GM11168 (cell line): ENCODE measurements around the gene NDST1.

Experiments used
- in situ Hi-C: fragments of 300-500 bp; cut with MboI; formaldehyde crosslinking; loops from one replicate; pipeline ENCODE4 v1.12.0; 2022; ENCODE audit warnings: low sequenced_read_pairs; ENCODE audit not compliant: unreplicated experiment

The NDST1 gene

DNA sequence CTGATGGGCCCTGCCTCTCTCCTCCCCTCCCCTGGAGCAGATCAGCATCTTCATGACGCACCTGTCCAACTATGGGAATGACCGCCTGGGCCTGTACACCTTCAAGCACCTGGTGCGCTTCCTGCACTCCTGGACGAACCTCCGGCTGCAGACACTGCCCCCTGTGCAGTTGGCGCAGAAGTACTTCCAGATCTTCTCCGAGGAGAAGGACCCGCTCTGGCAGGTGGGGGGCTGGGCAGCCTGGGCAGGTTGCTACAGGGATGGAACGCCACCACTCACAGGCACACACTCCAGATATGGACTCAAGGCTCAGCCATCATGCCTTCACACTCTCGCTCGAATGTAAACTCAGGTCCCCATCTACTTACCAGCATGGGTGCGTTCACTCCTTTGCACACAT, 32.1 kb downstream of the NDST1 start:
- in situ Hi-C loops, result no loop called here

DNA sequence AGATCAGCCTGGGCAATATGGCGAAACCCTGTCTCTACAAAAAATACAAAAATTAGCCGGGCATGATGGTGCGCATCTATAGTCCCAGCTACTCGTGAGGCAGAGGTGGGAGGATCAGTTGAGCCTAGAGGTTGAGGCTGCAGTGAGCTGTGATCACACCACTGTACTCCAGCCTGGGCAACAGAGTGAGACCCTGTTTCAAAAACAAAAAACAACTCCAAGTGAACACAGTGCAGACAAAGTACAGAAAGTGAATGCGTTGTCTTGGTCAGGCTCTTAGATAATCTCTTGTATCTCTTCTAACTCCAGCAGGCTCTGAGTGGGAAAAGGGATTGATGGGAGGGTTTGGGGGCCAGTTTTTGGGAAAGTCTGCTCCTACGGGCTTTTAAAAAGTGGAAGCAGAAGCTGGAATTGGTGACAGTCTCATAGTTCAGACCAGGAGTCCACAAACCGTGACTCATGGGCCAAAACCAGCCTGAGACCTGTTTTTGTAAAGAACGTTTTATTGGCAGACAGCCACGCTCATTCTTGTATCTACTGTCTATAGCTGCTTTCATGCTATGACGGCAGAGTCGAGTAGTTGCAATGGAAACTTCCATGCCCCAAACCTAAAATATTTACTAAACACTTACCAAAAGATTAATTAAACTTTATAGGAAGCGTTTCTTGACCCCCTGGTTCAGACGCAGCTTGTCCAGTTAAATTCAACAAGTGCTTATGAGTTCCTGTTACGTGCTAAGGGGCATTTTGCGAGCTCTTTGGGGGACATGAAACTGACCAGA, 32.9 kb downstream of the NDST1 start:
- in situ Hi-C loops, result no loop called here

DNA sequence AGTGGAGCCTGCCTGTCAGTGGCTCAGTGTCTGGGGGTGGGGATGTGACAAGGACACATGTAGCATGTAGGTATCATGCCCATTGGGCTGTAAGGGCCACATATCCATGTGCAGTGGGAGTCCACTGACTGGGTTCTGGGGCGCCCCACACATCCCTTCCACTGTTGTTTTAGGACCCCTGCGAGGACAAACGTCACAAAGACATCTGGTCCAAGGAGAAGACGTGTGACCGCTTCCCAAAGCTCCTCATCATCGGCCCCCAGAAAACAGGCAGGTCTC, 33.4 kb downstream of the NDST1 start:
- in situ Hi-C loops, result no loop called here

DNA sequence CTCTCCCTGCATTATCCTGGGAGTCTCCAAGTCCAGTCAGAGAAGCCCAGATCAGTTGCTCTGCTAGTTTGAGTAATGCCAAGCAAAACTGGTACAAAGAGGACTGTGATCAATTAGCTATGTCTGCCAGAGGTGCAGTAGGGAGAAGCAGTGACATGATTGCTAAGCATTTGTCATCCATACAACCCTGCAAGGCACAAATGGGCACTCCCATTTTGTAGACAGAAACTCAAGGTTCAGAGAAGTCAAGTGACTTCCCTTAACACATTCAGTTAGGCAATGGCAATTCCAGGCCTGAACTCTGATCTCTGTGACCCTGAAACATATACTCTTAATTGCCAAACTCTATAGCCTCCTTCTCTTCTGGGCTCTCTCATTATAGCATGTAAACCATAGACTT, 34.0 kb downstream of the NDST1 start:
- in situ Hi-C loops, result no loop called here

DNA sequence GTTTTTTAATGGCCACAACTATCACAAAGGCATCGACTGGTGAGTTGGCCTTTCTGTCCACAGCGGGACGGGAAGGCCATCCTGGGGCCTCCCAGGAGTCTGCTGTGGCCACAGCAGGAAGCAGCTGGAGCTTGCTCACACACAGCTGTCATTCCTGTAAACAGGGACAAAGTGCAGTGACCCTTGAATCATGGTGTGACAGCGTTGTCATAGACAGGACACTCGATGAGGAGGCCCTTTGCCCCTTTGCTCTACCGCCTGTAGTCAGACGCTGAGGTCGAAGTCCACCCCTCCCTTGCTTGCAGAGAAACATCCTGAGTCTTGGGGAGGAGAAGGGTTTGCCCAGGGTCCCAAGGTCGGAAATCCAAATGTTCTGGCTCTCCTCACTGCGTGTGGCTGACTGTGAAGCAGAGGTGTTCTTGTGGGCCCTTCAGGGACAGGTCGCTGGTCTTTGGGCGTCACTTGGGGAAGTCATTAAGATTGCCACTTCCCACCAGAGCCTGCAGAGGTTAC, 35.1 kb downstream of the NDST1 start:
- in situ Hi-C loops, result no loop called here

DNA sequence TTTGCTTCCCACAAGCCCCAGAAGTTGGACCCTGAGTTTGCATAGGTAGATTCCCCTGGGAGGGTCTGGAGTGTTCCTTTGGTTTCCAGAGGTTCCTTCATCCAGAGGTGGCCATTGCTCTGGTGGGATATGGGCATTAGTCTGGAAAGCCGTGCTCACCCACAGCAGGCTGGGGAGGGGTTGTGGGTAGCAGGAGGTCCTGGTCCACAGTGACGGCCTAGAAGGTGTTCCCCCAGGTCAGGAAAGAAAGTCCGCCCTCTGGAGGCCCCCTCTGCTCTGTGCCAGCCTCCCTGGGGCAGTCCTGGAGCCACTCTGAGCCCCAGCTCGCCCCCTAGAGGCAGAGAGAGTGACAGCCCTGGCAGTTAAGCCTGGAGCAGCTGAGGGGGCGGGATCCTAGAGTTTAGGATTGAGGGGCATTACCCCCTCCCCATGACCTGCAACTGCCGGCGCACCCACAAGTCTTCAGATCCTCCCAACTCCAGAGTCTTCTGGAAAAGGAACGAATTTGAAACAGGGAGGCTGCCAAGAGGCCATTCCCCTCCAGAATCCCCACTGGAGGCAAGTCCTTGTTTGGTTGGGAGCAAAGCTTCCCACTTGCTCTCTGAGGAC, 36.8 kb downstream of the NDST1 start:
- in situ Hi-C loops, result loop anchor here (5.0 kb wide), 1 partner anchor 82 kb away; no protein-coding TSS in a partner anchor

DNA sequence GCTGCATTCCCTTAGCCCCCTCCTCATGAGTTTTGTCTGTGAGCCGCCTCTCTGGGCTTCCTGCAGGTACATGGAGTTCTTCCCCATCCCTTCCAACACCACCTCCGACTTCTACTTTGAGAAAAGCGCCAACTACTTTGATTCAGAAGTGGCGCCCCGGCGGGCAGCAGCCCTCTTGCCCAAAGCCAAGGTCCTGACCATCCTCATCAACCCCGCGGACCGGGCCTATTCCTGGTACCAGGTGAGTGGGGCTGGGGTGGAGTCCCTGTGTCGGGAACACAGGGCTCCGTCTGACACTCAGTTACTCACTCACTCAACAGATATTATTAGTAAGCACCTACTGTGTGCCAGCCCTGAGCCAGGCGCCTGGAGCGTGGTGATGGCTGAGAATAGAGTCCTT, 37.3 kb downstream of the NDST1 start:
- in situ Hi-C loops, result loop anchor here (5.0 kb wide), 1 partner anchor 83 kb away; no protein-coding TSS in a partner anchor

DNA sequence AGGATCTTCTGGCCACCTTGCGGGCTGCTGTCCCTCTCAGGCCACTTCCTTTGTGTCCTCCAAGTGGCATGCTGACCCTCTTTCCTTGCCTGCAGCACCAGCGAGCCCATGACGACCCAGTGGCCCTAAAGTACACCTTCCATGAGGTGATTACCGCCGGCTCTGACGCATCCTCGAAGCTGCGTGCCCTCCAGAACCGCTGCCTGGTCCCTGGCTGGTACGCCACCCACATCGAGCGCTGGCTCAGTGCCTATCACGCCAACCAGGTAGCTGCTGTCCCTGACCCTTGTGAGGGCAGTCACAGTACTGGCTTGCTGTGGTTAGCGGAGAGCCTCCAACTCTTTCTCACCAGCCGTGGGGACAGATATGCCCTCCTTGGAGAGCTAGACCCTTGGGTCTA, 40.2 kb downstream of the NDST1 start:
- in situ Hi-C loops, result loop anchor here (5.0 kb wide), 1 partner anchor 86 kb away; no protein-coding TSS in a partner anchor

DNA sequence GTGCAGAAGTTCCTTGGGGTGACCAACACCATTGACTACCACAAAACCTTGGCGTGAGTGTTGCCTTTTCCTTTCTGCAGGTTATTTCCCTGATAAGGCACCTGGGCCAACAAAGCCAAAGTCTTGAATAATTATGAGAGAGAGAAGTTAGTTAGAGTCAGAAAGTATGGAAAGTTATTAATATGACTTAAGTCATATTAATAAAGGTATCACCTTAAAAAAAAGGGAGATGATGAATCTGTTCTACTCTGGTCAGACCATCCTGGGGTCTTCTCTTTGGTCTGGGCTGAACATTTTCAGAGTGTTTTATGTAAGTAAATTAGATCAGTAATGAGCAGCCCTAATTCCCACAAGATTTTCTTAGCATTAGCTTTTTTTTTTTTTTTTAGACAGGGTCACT, 41.8 kb downstream of the NDST1 start:
- in situ Hi-C loops, result loop anchor here (5.0 to 25.0 kb wide), 2 partner anchors 87 to 288 kb away; partner anchors contain the start of gene IRGM

DNA sequence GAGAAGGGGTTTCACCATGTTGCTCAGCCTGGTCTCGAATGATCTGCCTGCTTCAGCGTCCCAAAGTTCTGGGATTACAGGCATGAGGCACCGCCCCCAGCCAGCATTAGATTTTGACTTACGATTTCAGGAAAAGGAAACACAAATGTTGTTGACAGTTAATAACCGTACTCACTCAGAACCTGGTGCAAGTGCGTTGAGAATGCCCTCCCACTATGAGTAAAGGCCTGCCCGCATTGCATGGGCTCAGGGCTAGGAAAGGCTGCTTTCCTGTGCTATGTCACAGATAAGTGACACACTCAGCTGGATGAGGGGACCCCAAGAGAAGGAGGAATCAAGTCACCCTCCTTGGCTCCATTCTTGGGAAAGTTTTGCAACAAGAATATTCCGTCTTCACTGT, 42.4 kb downstream of the NDST1 start:
- in situ Hi-C loops, result loop anchor here (25.0 kb wide), 1 partner anchor 287 kb away; the partner anchor contains the start of gene IRGM

DNA sequence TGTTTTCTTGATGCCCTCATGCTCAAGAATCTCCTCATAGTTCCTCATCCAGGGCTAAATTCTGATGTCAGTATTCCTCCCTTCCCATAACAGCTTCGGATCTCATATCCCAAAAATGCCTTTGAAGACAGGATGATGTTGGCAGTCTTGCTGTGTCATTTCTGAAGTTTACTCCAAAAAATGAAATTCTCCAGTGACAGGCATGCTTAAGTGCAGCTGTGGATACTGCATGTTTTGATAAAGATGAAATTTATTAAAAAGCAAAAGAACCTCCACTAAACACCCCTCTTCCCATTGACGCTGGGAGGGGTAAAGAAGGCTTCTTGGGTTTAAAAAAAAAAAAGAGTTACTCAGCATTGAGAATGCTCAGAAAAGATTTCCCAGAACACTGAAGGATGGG, 43.1 kb downstream of the NDST1 start:
- in situ Hi-C loops, result loop anchor here (25.0 kb wide), 1 partner anchor 286 kb away; the partner anchor contains the start of gene IRGM

DNA sequence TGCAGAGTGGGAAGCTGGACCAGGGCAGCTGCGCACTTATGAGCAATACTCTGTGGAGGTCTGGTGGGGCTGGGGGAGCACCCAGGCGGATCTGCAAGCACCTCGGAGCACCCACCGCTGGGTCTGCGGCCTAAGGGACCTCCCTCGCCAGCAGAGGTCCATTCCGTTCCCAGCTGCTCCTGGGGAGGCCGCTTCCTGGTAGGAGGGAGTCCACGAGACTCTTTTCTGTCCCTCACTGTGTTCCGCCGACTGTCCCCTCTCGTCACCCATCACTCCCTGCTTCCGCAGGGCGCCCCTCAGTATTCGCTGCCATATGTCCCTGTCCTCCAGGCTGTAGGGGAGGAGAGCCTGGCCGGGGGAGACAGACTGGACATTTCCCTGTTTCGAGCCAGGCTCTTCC, 45.5 kb downstream of the NDST1 start:
- in situ Hi-C loops, result loop anchor here (25.0 kb wide), 1 partner anchor 284 kb away; the partner anchor contains the start of gene IRGM

DNA sequence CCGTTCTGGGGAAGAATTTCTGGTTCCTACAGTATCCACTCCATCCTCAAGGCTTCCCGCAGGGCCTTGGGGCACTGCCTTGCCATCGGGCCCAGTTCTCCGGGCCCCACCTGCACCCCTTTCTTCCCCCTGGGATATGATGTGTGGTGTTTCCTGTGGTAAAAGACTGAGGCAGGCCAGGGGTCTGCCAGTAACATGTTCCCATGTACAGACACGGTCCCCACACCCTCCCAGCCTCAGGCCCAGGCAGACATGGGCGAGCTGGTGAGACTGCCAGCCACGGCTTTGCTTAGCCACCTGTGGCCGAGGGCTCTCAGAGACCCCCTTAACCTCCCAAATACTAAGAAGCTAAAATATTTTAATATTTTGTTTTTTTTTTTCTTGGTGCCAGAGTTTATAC, 46.0 kb downstream of the NDST1 start:
- in situ Hi-C loops, result loop anchor here (25.0 kb wide), 1 partner anchor 283 kb away; the partner anchor contains the start of gene IRGM

DNA sequence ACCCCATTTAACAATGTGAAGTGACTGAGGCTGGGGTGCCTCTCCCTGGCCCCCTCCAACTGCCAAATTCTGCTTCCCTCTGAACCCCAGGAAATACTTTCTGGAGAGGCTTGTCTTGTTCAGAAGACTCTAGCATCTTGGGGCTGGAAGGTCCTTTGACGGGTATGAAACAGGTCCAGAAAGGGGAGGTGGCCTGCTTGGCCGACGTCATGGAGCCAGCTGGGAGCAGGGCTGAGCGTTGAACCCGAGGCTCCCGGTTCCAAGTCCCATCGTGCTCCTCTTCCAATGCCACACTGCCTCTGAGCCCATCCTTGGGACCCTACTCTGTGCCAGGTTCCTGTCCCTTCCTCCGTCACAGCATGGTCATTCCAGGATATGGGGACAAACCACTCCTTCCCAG, 46.9 kb downstream of the NDST1 start:
- in situ Hi-C loops, result loop anchor here (25.0 kb wide), 1 partner anchor 282 kb away; the partner anchor contains the start of gene IRGM

DNA sequence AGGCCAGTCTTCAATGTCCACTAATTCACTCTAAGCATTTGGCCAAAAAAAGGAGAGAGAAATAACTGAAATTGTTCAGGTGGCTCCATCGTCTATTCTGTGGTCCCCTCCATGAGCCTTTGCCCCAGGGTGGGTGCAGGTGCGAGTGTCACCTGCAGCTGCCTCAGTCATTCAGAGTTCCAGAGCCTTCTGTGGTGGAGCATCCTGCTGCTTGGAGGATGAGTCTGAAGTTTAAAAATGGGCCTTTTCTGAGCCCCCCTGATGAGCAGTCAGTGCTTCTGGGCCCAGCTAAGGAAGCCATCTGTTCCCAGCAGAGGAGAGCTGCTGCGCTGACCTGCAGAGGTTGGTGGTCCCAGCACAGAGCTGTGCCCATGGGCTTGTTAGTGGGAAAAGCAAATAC, 48.2 kb downstream of the NDST1 start:
- in situ Hi-C loops, result loop anchor here (25.0 kb wide), 1 partner anchor 281 kb away; the partner anchor contains the start of gene IRGM

DNA sequence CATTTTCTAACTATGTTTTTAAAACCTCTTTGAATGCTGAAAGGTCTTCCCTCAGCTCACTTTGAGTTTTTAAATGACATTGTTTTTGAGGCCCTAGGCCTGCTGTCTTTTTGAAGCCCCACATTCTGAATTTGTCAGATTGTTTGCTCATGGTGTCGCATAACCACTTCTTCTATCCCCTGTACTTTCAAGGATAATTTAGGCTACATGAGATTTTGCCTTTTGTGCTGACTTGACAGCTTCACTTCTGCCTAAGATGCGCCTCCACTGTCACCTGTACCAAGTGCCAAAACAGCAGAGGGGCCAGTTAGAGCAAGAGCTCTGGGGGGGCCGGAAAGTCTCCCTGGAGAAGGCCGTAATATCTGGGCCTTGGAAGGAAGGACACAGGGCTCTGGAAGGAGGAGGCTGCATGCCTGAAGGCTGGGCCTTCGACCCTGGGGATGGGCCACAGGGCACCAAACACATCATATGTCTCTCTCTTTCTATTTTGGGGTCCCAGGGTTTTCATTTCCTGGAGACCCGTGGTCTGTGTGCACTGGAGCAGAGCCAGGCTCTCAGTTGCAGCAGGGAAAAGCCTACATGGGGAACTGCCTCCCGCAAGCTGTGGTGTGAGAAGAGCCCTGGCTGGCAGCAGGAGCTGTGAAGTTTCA, 49.1 kb downstream of the NDST1 start:
- in situ Hi-C loops, result loop anchor here (25.0 kb wide), 1 partner anchor 280 kb away; the partner anchor contains the start of gene IRGM

DNA sequence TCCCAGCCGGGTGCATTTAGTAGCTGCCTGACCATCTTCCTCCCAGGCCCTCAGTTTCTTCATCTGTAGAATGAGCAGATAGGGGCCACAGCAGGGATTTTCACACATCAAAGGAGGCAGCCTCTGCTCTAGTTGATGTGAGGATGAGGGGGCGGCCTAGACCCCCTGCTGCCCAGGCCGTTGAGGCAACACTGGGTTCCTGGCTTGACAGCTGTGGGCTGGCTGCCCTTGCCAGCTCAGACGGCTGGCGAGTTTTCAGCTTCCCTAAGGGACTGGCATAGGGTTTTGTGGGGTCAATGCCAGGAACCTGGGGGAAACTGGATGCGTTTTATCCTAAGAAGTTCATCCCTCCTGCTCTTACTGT, 49.6 kb downstream of the NDST1 start:
- in situ Hi-C loops, result loop anchor here (25.0 kb wide), 1 partner anchor 280 kb away; the partner anchor contains the start of gene IRGM

DNA sequence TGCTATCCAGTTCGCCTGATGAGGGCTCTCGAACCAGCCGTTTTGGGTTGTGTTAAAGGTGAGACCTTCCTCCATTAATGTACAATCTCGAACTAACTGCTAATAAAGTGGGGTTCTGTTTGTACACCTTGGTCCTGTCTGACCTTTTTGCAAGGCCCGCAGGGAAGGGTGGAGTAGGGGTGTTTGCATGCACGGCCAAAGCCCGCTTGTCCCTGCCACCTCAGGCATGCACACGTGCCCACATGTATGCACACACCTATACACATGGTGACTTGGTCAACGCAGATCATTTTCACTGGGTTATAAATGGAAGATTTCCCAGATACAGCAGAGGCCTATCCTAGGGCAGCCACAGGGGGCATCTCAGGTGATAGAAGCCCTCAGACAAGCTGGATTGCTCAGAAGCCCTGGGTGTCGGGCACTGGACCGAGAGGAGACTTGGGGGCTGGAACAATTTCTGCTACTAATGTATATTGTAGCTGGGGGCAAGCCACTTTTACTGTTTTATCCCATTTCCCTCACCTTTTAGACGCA, 50.2 kb downstream of the NDST1 start:
- in situ Hi-C loops, result loop anchor here (25.0 kb wide), 1 partner anchor 279 kb away; the partner anchor contains the start of gene IRGM

DNA sequence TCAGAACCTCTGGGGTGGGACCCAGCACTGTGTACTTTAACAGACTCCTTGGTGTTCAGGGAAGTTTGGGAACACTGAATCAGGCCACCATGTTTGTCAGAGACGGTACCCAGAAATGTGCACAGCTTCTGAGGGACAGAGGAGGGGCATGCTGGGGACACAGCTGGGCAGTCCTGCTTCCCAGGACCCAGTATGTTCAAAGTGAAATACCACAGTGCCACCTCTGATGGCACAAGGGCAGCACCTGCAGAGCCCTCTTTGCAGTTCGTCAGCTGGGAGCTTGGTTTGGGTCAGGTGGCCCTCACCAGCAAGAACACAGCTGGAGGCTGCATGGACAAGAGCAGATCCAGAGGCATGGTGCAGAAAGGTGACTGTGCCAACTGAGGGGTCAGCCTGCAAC, 51.2 kb downstream of the NDST1 start:
- in situ Hi-C loops, result loop anchor here (25.0 kb wide), 1 partner anchor 278 kb away; the partner anchor contains the start of gene IRGM

DNA sequence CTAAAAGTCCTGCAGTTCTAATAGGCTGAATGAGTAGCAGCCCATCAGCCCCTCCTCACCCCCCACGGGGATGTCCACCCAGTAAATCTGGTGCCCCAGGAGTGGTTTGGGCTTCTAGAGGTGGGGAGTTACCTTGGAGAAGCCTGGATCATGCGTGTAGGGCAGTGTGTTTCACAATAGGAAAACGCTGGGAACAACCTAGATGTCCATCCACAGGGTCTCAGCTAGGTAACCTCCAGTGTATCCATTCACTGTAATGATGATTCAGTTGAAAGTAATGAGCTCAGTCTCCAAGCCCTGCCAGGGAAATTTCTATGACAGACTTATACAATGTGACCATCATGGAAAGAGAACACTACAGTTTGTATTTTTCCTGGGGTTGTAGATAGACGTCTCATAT, 51.8 kb downstream of the NDST1 start:
- in situ Hi-C loops, result loop anchor here (5.0 to 25.0 kb wide), 2 partner anchors 93 to 278 kb away; partner anchors contain the start of gene IRGM
